ENCODE data around the gene PTAFR.

- TF ChIP-seq, protein P1, sequence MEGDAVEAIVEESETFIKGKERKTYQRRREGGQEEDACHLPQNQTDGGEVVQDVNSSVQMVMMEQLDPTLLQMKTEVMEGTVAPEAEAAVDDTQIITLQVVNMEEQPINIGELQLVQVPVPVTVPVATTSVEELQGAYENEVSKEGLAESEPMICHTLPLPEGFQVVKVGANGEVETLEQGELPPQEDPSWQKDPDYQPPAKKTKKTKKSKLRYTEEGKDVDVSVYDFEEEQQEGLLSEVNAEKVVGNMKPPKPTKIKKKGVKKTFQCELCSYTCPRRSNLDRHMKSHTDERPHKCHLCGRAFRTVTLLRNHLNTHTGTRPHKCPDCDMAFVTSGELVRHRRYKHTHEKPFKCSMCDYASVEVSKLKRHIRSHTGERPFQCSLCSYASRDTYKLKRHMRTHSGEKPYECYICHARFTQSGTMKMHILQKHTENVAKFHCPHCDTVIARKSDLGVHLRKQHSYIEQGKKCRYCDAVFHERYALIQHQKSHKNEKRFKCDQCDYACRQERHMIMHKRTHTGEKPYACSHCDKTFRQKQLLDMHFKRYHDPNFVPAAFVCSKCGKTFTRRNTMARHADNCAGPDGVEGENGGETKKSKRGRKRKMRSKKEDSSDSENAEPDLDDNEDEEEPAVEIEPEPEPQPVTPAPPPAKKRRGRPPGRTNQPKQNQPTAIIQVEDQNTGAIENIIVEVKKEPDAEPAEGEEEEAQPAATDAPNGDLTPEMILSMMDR (IDR thresholded peaks at IDR 0.05), result no peak
- TF ChIP-seq POLR2A (IDR thresholded peaks at IDR 0.05), result no peak
Measured at GRCh38 chr1:28119556-28119955, 56.9 kb downstream of the PTAFR start.

Measured in lower leg skin (tissue), 3 donors.